ENCODE measurements around the gene LMOD1. TPM values are rescaled to one million over a fixed set of nuclear protein-coding genes. Genes with fewer than 3 reads are reported as not detected.

The LMOD1 gene
- total and polyA plus RNA-seq, 2 donors (not counting 1 experiment from before 2014, with no cell fraction given) = not detected

DNA sequence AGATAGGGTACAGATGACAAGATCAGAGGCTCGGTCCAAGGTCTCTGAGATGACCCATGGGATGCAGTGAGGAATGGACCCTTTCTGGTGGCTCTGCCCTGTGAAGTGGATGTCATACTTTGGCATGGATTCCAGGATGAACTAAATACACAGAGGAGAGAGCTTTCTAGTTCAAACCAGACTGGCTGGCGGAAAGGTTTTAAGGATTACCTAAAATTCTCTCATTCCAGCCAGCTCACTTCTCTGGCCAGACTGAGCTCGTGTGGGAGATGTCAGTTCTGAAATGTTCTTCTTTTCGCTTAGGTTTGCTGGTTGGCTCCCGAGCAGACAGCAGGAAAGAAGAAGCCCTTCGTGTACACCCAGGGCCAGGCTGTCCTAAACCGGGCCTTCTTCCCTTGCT, 42.3 kb upstream of the LMOD1 start:
- Histone ChIP-seq H3K9ac (ENCODE audit: low read length) (no peak overlapping the region), H3K9me3 (ENCODE audit: control extremely low read depth in 1 of 3, control insufficient read depth in 2 of 3, insufficient read depth in 1 of 3, low read length in 2 of 3) (no peaks in the 10 kb centered on the region), H3K27ac (ENCODE audit: low read length in 2 of 2) (no peak overlapping the region), H4K20me1 (ENCODE audit: control insufficient read depth, insufficient read depth, low read length, poor library complexity, severe bottlenecking) (peaks cover 2% of the 10 kb centered on the region), H2AFZ (ENCODE audit: insufficient read depth, low read depth, low read length, poor library complexity, severe bottlenecking) (no peak overlapping the region), H3K79me2 (ENCODE audit: control insufficient read depth, insufficient read depth, low read length) (peaks cover 2% of the 10 kb centered on the region), H3K36me3 (replicated peaks in 1 of 2; ENCODE audit: control extremely low read depth in 1 of 2, control insufficient read depth in 1 of 2, extremely low read depth in 1 of 2, insufficient read depth in 2 of 2, low read length in 1 of 2) (peaks cover 0 to 36% of the 10 kb centered on the region in 2 experiments), H3K4me2 (replicated peaks; ENCODE audit: low read depth, low read length, poor library complexity, severe bottlenecking) (no peak overlapping the region), H3K4me1 (ENCODE audit: control insufficient read depth in 2 of 2, insufficient read depth in 2 of 2, low read length in 2 of 2) (peaks cover 1 to 2% of the 10 kb centered on the region in 2 donors), H3K27me3 (replicated peaks in 1 of 4; ENCODE audit: control extremely low read depth in 1 of 4, control insufficient read depth in 3 of 4, insufficient read depth in 4 of 4, low read length in 3 of 4) (no peaks in the 10 kb centered on the region), H3K4me3 (ENCODE audit: control extremely low read depth in 1 of 5, extremely low read depth in 1 of 5, insufficient read depth in 1 of 5, low read depth in 2 of 5, low read length in 4 of 5) (no peak overlapping the region)
- intact Hi-C loops (cut with micrococcal nuclease) = loop anchor here (10.0 kb wide), 2 partner anchors 176 to 356 kb away; partner anchors contain the start of genes PPP1R12B, PTPN7 and UBE2T
- peaks cover 14% of the 10 kb centered on the region for H3K4me1 Mint-ChIP-seq
- ChIA-PET POLR2A (interaction anchor here (0.5 kb wide), 1 partner anchor 499 kb away, joined by 3 read pairs; no protein-coding TSS in a partner anchor), CTCF (interaction anchor here (3.3 kb wide), 1 partner anchor 11 kb away, joined by 13 read pairs; no protein-coding TSS in a partner anchor)
- H3K27ac Mint-ChIP-seq = no peak overlapping the region
- H3K27me3 Mint-ChIP-seq = no peaks in the 10 kb centered on the region
- no peak overlapping the region for H3K4me3 Mint-ChIP-seq
- WGBS (ENCODE audit: insufficient coverage) = 92% methylated on average over 5 of the region's 7 CpGs
- ATAC-seq (ENCODE audit: low read depth) = no peak
- TF ChIP-seq, protein P1, sequence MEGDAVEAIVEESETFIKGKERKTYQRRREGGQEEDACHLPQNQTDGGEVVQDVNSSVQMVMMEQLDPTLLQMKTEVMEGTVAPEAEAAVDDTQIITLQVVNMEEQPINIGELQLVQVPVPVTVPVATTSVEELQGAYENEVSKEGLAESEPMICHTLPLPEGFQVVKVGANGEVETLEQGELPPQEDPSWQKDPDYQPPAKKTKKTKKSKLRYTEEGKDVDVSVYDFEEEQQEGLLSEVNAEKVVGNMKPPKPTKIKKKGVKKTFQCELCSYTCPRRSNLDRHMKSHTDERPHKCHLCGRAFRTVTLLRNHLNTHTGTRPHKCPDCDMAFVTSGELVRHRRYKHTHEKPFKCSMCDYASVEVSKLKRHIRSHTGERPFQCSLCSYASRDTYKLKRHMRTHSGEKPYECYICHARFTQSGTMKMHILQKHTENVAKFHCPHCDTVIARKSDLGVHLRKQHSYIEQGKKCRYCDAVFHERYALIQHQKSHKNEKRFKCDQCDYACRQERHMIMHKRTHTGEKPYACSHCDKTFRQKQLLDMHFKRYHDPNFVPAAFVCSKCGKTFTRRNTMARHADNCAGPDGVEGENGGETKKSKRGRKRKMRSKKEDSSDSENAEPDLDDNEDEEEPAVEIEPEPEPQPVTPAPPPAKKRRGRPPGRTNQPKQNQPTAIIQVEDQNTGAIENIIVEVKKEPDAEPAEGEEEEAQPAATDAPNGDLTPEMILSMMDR (IDR thresholded peaks at IDR 0.05) = no peak
- TF ChIP-seq EZH2 (IDR thresholded peaks at IDR 0.05; ENCODE audit: borderline replicate concordance, insufficient read depth, low read depth, low read length, poor library complexity, severe bottlenecking) = no peak
- no peak for DNase-seq
- no peaks in the 10 kb centered on the region for H3K9me3 Mint-ChIP-seq (ENCODE audit: insufficient read depth)

DNA sequence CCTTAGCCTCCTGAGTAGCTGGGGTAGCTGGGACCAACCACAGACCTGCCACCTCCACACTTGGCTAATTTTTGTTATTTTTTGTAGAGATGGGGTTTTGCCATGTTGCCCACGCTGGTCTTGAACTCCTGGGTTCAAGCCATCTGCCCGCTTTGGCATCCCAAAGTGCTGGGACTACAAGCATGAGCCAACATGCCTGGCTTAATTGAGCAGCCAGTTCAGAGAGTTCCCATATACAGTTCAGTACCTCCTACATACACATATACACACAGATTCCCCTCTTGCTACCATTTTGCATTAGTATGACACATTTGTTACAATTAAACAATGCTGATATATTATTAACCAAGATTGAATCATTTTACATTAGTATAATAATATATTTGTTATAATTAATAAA, 39.0 kb upstream of the LMOD1 start:
- Histone ChIP-seq H3K27ac (ENCODE audit: low read length in 2 of 2) (no peak overlapping the region), H3K9ac (ENCODE audit: low read length) (no peak overlapping the region), H3K4me3 (ENCODE audit: control extremely low read depth in 1 of 5, extremely low read depth in 1 of 5, insufficient read depth in 1 of 5, low read depth in 2 of 5, low read length in 4 of 5) (no peak overlapping the region), H3K4me1 (ENCODE audit: control insufficient read depth in 2 of 2, insufficient read depth in 2 of 2, low read length in 2 of 2) (peaks cover 11 to 13% of the 10 kb centered on the region in 2 donors), H2AFZ (ENCODE audit: insufficient read depth, low read depth, low read length, poor library complexity, severe bottlenecking) (no peak overlapping the region), H4K20me1 (ENCODE audit: control insufficient read depth, insufficient read depth, low read length, poor library complexity, severe bottlenecking) (peaks cover 4% of the 10 kb centered on the region), H3K79me2 (ENCODE audit: control insufficient read depth, insufficient read depth, low read length) (peaks cover 11% of the 10 kb centered on the region), H3K4me2 (replicated peaks; ENCODE audit: low read depth, low read length, poor library complexity, severe bottlenecking) (no peak overlapping the region), H3K27me3 (replicated peaks in 1 of 4; ENCODE audit: control extremely low read depth in 1 of 4, control insufficient read depth in 3 of 4, insufficient read depth in 4 of 4, low read length in 3 of 4) (no peaks in the 10 kb centered on the region), H3K9me3 (ENCODE audit: control extremely low read depth in 1 of 3, control insufficient read depth in 2 of 3, insufficient read depth in 1 of 3, low read length in 2 of 3) (no peaks in the 10 kb centered on the region), H3K36me3 (replicated peaks in 1 of 2; ENCODE audit: control extremely low read depth in 1 of 2, control insufficient read depth in 1 of 2, extremely low read depth in 1 of 2, insufficient read depth in 2 of 2, low read length in 1 of 2) (peaks cover 0 to 18% of the 10 kb centered on the region in 2 experiments)
- H3K9me3 Mint-ChIP-seq (ENCODE audit: insufficient read depth) = no peaks in the 10 kb centered on the region
- 77% methylated on average over 2 of the region's 2 CpGs for WGBS (ENCODE audit: insufficient coverage)
- intact Hi-C loops (cut with micrococcal nuclease) = loop anchor here (10.0 kb wide), 2 partner anchors 179 to 359 kb away; partner anchors contain the start of genes PPP1R12B, PTPN7 and UBE2T
- ChIA-PET CTCF (interaction anchor here (0.7 kb wide), 1 partner anchor 11 kb away, joined by 3 read pairs; no protein-coding TSS in a partner anchor), POLR2A (no interaction called here)
- TF ChIP-seq, protein P1 (IDR thresholded peaks at IDR 0.05) = no peak
- TF ChIP-seq EZH2 (IDR thresholded peaks at IDR 0.05; ENCODE audit: borderline replicate concordance, insufficient read depth, low read depth, low read length, poor library complexity, severe bottlenecking) = no peak
- H3K4me3 Mint-ChIP-seq = no peak overlapping the region
- H3K4me1 Mint-ChIP-seq = peaks cover 27% of the 10 kb centered on the region
- H3K27ac Mint-ChIP-seq = no peak overlapping the region
- DNase-seq = no peak
- H3K27me3 Mint-ChIP-seq = no peaks in the 10 kb centered on the region
- ATAC-seq (ENCODE audit: low read depth) = no peak

All from B cell (primary cell).